ENCODE results near the gene CCNI2.

Gene CCNI2

DNA sequence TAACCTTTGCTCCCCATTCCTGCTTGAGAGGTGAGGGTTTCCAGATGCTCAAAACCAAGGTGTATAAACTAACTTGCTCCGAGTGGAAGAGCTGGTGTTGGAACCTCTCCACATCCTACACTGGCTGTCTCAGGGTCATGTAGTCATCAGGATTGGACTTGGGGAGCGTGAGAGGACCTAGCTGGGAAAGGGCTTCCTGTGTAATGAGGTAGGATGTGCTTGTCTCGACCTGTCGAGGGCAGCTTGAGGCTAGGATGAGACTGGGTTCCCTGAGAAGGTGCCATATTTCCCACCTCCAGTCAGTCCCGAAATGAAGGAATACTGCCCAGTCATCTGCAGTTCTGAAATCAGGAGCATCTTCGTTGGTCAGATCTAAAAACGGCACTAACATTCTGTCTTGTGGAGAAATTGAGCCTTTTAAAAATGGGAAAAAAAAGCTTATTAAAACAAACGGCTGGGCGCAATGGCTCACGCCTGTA is 1.3 kb downstream of the CCNI2 start:
- no peak for FAIRE-seq
- peak; percentile 6 for DNase-seq (ENCODE audit: low spot score)

GRCh38 chr5:132749506-132749905 is 2.3 kb downstream of the CCNI2 start:
- DNase-seq (ENCODE audit: low spot score): peak; percentile 3

GRCh38 chr5:132750471-132751230 is 3.4 kb downstream of the CCNI2 start:
- FAIRE-seq (no peak), DNase-seq (ENCODE audit: low spot score) (peak; percentile 3)

More at GRCh38 chr5:132749506-132749905, 2.3 kb downstream of the CCNI2 start:
- no peak for FAIRE-seq

DNA sequence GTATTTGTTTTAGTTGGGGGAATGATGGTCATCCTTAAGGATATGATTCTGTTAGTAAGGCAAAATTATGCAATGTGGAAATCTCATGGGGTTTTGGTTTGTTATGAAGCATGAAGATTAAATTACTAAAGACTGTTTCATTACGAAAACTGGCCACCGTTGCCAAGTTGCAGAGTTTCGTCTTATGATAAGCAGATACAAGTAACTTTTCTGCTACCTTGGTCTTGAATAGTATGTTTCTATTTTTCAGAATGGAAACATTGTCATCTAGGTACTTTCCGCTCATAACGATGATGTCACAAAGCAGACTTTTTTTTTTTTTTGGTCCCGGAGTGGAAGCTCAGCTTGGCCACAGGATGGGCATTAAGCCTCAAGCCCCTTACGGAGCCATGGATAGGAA is 4.2 kb downstream of the CCNI2 start:
- DNase-seq (ENCODE audit: low spot score) (no peak), FAIRE-seq (no peak)

GRCh38 chr5:132751971-132752580 is 4.8 kb downstream of the CCNI2 start:
- no peak for DNase-seq (ENCODE audit: low spot score)
- no peak for FAIRE-seq

DNA sequence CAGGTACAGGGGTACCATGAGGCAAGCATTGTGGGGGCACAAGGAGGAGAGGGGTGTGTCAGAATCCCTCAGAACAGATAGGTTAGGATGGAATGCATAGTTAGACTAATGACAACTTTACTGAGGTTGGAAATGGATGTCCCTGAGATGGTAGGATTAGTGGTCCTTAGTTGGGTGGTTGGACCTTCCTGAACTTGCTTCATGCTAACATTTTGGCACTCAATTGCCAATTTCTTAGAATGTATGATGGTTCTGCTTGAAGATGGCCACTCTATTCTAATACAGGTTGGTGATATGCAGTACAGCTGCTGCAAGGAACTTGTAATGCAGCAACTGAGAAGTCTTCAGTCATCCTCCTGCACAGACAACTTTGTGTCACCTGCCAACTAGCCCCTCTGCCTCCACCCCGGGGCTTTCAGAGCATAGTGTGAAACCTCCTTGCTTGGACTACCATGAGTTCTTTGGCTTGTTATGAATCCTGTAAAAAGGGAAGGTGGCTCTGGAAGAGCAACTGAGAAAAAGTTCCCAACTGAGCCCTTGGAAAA is 5.4 kb downstream of the CCNI2 start:
- DNase-seq (ENCODE audit: low spot score) (no peak), FAIRE-seq (no peak)

DNA sequence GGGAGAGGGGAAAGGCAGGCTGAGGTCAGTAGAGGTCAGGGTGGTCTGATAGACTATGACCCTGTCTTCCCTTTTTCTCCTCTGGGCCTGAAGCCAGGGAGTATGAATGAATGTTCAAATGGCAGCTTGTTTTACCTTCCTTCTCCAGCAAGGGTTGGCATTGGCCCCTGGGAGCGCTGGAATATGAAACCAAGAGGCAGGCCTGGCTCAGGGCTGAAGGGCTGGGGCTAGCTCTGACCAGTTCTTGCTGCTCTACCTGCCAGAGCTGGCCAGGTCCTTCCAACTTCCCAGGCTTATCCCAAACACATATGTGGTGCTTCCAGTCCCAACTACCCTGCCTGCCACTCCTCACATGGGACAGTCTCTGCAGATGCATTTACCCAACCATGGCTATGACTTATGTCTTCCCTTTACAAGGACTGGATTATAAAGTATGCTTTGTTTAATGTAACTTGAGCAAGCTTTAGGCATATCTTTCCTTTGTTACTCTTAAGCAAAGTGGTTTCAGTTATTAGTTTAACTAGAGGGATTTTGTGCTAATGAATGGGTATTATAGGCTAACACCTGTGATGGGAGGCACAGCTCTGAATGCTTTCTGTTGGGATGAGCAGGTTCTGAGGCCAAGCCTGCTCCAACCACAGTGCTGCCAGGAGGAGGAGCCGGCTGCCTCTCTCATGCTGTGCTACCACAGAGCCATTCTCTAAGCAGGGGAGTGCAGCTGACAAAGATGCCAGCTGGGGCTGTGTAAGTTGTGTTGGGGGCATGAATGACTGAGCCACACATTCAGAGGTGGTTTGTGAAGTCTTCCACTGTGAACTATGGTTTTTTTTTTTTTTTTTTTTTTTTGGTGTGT is 6.1 kb downstream of the CCNI2 start:
- DNase-seq (ENCODE audit: low spot score) (no peak), FAIRE-seq (no peak)

DNA sequence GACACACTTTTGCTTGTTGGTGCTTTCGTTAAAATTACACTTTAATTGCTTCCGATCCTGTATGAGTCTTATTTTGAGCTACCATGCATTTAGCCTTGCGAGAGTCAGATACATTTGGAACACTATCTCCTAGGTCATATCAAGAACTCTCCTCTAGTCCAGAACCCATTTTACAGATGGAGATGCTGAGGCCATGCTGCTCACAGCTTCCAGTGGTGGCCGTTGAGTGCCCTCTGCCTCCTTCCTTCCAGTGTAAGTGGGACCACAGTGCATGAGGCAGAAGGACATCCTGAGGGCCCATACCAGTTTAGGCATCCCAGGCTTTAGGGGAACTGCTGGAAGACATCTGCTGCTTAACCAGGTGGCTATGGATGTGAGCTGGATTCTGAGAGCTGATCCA is 6.9 kb downstream of the CCNI2 start:
- DNase-seq (ENCODE audit: low spot score): no peak
- no peak for FAIRE-seq

- no peak for DNase-seq (ENCODE audit: low spot score)
- no peak for FAIRE-seq
Observed at GRCh38 chr5:132754947-132755346, 7.7 kb downstream of the CCNI2 start.

DNA sequence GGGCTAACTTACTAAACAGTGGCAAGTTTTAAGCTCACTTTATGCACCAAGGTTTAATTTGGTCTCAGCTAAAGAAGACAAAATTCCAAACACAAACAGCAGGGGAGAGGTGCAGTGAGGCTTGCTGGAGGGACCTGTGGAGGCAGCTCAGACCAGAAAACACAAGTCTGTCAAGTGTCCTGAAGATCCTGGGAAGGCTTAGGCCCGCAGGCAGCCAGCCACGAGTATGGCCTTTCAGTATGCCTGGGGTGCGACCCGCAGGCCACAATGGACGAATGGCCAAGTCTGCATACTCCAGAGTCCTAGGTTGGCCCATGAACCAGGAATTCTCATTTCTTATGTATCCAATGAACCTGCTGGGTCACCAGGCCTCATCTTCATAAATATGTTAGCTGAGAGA is 9.3 kb downstream of the CCNI2 start:
- FAIRE-seq: no peak

GRCh38 chr5:132758451-132758850 is 11.2 kb downstream of the CCNI2 start:
- no peak for FAIRE-seq
- no peak for DNase-seq (ENCODE audit: low spot score)

More for the DNA sequence above, 9.3 kb downstream of the CCNI2 start:
- no peak for DNase-seq (ENCODE audit: low spot score)

GRCh38 chr5:132759114-132760048 is 12.2 kb downstream of the CCNI2 start:
- DNase-seq (ENCODE audit: low spot score) (no peak), FAIRE-seq (peak; percentile 30)

- DNase-seq (ENCODE audit: low spot score) (no peak), FAIRE-seq (no peak)
Observed at GRCh38 chr5:132760049-132760420, 12.8 kb downstream of the CCNI2 start.

- DNase-seq (ENCODE audit: low spot score) (no peak), FAIRE-seq (no peak)
Observed at GRCh38 chr5:132760601-132761317, 13.5 kb downstream of the CCNI2 start.

GRCh38 chr5:132761321-132762240 is 14.4 kb downstream of the CCNI2 start:
- DNase-seq (ENCODE audit: low spot score): no peak
- FAIRE-seq: no peak

GRCh38 chr5:132762246-132763000 is 15.2 kb downstream of the CCNI2 start:
- DNase-seq (ENCODE audit: low spot score) (no peak), FAIRE-seq (peak; percentile 50)

- no peak for DNase-seq (ENCODE audit: low spot score)
- FAIRE-seq: no peak
Observed at GRCh38 chr5:132763181-132764036, 16.2 kb downstream of the CCNI2 start.
